GM18861 (cell line): ENCODE data around the gene SMAD3.
A peak's percentile ranks its signal among the peaks of the same experiment; 100 is the strongest.
"Not testable (repeated sequence)": the region's sequence is repeated elsewhere in the genome, so short reads cannot be mapped to it uniquely, and the experiment has no call there.

ENCODE experiments used
- ATAC-seq: cut with Tn5 transposase; IDR thresholded peaks from one replicate; pipeline ENCODE4 v1.9.1; 2021; ENCODE audit not compliant: unreplicated experiment

SMAD3 gene

GRCh38 chr15:67107014-67107812, 41.8 kb downstream of the SMAD3 start:
- ATAC-seq, result no peak

- no peak for ATAC-seq
These were observed 42.9 kb downstream of the SMAD3 start for GRCh38 chr15:67108122-67108961.

DNA sequence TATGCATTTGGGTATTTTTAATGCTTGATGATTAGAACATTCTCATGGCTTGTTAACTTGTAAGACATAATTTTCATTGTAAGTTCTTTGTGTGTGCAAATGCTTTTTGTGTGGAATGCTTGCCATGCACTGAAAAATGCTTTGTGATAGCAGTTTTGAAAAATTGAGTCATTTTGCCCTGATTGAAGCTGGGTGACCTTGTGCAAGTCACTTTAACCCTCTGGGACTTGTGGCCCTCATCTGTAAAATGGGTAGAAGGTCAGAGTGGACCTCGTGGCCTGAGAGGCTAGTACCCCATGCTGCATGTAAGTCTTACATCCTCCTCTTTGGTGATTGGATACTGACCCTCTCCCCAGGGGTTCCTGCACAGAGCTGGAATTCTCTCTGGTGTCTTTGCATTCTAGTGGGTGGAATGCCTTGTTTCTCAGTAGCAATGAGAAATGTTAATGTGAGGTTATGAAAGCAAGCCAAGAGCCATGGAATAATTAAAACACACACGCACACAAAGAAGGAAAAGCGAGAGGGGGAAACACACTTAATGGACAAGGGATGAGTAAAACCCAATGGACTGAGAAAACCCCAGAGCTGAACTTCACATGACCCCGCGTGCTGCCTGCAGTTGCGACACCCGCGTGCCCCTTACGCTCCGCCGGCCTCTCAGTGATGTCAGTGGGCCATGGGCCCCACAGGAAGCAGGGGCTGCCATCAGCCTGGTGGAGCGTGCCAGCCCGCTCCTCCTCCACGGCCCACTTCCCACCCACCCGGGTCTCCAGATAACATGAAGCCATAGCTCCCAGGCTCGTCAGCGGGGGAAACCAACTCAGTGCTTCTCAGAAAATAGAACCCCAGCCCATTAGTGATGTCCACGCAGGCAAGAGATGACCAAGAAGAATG, 44.0 kb downstream of the SMAD3 start:
- ATAC-seq, result peak; percentile 49

GRCh38 chr15:67110361-67110781, 45.0 kb downstream of the SMAD3 start:
- peak; percentile 52 for ATAC-seq

DNA sequence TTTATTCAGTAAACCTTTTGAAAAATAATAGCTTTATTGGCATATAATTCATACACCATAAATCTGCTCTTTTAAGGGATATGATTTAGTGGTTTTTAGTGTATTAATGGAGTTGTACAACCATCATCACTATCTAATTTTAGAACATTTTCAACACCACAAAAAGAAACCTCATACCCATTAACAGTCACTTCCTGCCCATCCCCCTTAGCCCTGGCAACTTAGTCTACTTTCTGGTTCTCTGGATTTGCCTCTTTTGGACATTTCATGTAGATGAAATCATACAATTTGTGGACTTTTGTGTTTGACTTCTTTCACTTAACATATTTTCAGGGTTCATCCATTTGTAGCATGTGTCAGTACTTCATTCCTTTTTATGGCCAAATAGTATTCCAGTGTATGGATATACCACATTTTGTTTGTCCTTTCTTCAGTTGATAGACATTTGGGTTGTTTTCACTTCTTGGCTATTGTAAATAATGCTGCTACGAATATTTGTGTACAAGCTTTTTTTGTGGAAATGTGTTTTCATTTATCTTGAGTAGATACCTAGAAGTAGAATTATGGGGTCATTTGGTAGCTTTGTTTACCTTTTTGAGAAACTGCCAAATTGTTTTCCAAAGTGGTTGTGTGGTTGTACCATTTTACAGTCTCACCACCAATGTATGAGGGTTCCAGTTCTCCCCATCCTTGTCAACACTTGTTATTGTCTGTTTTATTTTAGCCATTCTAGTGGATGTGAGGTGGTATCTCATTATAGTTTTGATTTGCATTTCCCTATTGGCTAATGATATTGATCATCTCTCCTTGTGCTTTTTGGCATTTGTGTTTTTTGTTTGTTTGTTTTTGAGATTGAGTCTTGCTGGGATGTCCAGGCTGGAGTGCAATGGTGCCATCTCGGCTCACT, 45.8 kb downstream of the SMAD3 start:
- no peak for ATAC-seq

GRCh38 chr15:67114046-67114445, 48.6 kb downstream of the SMAD3 start:
- ATAC-seq, result no peak

DNA sequence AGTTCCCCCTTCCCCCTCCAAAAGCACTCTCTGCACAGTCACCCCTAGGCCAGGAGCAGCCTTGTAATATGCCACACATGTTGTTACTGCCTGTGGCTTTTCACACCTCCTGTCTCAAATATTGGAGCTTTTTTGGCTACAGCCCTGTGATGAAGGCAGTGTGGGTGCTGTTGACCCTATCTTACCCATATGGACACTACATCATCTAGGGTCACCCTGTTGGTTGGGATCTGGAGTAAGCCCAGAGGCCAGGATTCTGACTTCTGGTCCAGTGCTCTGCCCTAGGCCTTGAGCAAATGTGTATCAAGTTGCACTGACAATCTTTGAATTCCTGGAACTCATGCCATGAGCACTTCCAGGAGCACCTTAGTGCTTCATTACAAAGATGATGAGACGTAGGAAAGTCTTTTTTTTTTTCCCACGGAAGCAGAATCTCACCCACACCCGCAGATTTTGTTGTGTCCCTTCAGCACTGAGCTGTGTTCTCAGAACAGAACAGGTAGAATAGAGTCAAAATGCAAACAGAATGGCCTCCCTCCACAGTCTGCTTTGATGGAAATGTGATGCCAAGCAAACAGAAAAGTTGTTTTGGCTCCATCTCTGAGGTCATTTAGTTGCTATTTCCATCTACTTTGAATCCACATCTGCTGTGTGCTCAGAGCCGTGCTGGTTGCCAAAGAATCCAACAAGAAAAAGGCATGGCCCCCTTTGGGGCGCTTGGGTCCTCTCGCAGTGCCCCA, 49.6 kb downstream of the SMAD3 start:
- ATAC-seq, result no peak

- no peak for ATAC-seq
These were observed 50.2 kb downstream of the SMAD3 start for GRCh38 chr15:67115586-67115969.

DNA sequence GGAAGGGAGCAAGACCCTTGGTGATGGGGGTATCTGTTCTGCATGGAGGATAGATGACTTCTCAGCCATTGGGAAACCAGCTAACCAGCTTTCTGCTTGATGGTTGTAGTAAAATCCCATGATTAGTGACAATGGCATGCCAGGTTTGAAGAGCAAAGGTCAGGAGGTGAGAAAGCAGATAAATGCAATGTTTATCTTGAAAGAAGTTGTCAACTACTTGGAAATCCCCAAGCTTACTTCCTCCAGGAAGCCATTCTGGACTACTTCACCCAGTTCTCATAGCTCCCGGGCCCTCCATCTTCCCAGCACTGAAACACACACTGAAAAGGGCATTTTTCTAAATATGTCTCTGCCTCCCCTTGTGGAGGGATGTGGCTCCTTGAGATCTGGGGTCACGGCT, 51.3 kb downstream of the SMAD3 start:
- ATAC-seq, result no peak

DNA sequence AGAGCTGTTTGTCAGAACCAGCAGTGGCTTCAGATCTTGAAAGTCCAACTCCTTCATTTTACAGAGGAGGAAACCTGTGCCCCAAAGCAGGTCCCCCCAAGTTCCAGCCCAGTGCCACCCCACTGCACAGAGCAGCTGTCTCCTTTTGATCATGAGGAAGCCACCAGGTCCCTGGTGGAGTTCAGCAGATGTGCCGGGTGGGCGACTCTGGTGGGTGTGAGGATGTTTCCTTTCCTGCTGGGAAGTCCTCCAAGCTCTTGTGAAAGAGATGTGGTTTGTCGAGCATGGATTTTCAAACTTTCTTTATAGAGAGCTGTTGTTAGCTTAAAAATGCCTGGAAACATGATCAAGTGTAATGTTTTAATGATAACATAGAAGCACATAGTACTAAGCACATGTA, 52.0 kb downstream of the SMAD3 start:
- ATAC-seq, result no peak

DNA sequence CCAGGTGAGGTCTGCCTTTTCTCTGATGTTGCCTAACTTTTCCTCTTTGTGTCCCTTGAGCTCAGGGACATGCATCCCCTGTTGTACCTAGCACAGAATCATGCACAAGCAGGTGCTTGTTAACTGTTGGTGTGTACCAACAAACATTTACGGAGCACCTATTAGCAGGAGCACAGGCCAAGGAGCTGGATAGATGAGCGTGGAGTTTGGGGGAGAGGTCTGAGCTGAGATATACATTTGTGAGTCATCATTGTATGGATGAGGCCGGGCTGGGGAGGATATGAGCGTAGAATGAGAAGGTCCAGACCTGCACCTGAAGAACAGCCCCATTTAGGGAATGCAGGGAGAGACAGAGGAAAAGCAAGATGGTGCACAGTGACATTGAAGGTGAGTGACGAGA, 53.4 kb downstream of the SMAD3 start:
- ATAC-seq, result no peak

- no peak for ATAC-seq
These were observed 53.9 kb downstream of the SMAD3 start for GRCh38 chr15:67119238-67119846.

DNA sequence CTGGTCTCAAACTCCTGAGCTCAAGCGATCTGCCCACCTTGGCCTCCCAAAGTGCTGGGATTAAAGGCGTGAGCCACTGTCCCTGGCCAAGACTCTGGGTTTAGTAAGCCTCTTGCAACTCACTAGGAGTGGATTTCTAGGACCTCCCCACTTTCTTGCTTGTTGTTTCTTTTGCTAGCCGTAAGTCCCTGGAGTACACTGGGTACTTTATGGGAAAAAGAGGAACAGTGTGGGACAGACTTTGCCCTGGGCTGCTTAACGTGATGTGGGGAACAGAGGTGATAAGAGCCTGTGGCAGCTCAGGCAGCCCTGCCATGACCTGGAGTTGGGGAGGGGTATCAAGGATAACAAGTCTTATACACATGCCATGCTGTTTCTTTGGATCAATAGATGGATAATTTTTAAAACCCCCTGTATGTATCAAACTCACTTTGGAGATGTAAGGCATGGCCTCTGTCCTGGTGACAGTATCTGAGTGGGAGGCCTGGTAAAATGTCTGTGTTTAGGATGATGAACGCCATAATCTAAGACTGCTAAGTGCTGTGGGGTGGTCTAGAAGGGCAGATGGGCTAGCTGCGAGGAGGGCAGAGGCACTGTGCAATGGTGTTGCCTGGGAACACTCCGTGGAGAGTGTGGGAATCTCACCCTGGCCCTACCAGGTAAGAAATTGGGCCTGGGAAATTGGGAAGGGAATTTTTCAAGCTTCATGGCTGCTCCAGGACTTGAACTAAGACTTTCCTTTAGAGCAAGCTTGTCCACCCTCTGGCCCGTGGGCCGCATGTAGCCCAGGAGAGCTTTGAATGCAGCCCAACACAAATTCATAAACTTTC, 54.8 kb downstream of the SMAD3 start:
- ATAC-seq, result no peak

DNA sequence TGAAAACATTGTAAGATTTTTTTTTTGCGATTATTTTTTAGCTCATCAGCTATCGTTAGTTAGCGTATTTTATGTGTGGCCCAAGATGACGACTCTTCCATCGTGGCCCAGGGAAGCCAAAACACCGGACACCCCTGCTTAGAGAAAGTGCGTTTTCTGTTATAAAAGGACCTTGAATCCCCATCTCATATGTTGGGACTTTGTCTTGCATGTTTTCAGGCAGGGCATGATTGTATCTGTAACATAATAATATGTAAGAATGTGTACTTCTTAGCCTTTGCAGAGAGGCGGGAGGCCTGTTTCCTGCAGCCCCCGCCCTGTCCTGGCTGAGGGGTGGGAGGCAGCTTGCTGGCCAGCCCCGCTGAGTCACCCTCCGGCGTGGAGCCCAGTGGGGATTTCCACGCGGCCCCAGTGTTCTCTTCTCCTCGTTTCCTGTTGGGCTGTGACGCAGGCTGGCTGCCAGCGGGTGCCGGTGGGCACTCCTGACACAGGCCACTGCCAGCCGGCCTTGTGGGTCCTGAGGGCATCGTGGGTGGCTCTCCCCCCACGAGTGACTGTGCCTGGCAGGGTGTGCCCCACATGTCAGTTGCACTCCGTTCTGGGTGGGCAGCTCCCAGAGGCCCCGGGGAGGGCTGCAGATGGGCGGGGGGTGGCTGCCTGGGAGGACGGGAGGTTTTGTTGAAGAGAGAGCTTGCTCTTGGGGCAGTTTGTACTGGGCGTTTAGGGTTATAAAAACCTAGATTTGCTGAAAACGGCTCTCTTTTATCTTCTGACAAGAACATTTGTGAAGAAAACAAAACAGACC, 55.6 kb downstream of the SMAD3 start:
- ATAC-seq, result peak; percentile 61

DNA sequence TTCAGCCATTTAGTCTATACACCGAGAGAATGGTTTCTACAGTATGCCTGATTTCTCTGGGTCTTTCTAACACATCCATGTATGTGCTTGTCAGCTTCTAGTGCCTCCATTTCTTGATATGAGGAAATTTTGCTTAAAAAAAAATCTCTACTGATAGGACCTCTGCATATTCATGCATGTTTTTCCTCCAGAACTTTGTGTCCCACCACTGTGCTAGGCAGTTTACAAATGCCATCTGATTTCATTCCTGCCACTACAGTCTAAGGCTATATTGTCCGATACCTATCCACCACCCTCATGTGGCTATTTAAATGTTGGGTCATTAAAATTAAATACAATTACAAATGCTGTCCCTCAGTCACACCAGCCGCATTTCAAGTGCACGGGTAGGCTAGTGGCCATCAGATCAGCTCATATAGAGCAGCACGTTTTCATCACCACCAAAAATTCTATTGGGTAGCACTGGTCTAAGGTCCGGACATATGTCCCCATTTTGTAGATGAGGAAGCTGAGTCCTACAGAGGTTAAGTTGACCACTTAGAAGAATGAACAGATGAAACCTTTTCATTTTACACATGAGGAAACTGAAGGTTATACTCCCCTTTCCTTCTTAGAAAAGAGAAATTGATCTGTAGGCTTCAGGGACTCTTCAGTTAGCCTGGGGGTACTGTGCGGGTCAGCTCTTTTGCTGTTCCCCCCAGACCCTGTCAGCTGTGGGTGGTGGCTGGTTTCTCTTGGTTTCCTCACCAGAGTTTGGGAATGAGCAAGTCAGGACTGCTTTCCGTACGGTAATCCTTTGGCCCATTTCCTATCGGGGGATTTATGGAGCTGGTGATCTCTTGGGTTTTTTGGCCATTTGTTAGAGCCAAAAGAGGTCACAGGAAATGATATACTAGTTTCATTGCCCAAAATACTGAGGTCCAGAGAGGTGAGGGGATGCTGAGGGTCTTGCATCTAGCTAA, 56.5 kb downstream of the SMAD3 start:
- no peak for ATAC-seq

DNA sequence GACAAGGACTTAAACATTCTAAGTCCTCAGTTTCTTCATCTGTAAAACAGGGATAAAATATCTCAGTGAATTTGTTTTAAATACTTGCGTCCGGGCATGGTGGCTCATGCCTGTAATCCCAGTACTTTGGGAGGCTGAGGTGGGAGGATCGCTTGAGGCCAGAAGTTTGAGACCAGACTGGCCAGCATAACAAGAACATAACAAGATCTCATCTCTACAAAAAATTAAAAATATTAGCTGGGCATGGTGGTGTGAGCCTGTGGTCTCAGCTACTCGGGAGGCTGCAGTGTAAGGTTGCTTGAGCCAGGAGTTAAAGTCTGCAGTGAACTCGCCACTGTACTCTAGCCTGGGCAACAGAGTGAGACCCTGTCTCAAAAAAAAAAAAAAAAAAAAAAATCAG, 57.4 kb downstream of the SMAD3 start:
- ATAC-seq, result not testable (repeated sequence)
